ENCODE data around the gene TLL1.

- TF ChIP-seq CTCF (IDR thresholded peaks at IDR 0.05) (no peak), POLR2A (IDR thresholded peaks at IDR 0.05) (no peak), EP300 (IDR thresholded peaks at IDR 0.05) (no peak), POLR2AphosphoS5 (IDR thresholded peaks at IDR 0.05) (no peak)
These were observed 8.8 kb upstream of the TLL1 start for GRCh38 chr4:165864271-165864670.
